H9 (cell line): ENCODE measurements around the gene ARHGDIB. TPM values are rescaled to one million over a fixed set of nuclear protein-coding genes. Genes with fewer than 3 reads are reported as not detected.

ENCODE experiments used
- DNase-seq: peaks from one replicate; pipeline ENCODE4 v3.0.0-alpha.2; 2017
- H2AFZ ChIP-seq: one replicate; pipeline ENCODE4 v1.6.1; 2013; ENCODE audit warnings: mild to moderate bottlenecking, low read length, control low read depth, moderate library complexity
- H2AK5ac ChIP-seq: 2 replicates; pipeline ENCODE4 v1.6.1; 2013; ENCODE audit warnings: low read length, control low read depth, mixed read lengths; ENCODE audit not compliant: insufficient read length
- H2BK120ac ChIP-seq: one replicate; pipeline ENCODE4 v1.6.1; 2013; ENCODE audit warnings: low read depth, mild to moderate bottlenecking, low read length, control low read depth, inconsistent platforms; ENCODE audit not compliant: poor library complexity, severe bottlenecking
- H2BK12ac ChIP-seq: 2 replicates; pipeline ENCODE4 v1.6.1; 2013; ENCODE audit warnings: low read length, control low read depth, mixed read lengths, low read depth; ENCODE audit not compliant: insufficient read length
- H2BK15ac ChIP-seq: 2 replicates; pipeline ENCODE4 v1.6.1; 2013; ENCODE audit warnings: low read depth, low read length, control low read depth
- H2BK20ac ChIP-seq: one replicate; pipeline ENCODE4 v1.6.1; 2013; ENCODE audit warnings: low read depth, mild to moderate bottlenecking, low read length, control low read depth, inconsistent platforms; ENCODE audit not compliant: poor library complexity, severe bottlenecking
- H2BK5ac ChIP-seq: 2 replicates; pipeline ENCODE4 v1.6.1; 2013; ENCODE audit warnings: low read length, control low read depth, mixed read lengths; ENCODE audit not compliant: insufficient read length
- H3K14ac ChIP-seq: 2 replicates; pipeline ENCODE4 v1.6.1; 2013; ENCODE audit warnings: low read length, control low read depth; ENCODE audit not compliant: insufficient read depth
- H3K18ac ChIP-seq: 2 replicates; pipeline ENCODE4 v1.6.1; 2013; ENCODE audit warnings: low read depth, mild to moderate bottlenecking, mixed read lengths, low read length, control low read depth; ENCODE audit not compliant: insufficient read length
- H3K23ac ChIP-seq: 2 replicates; pipeline ENCODE4 v1.6.1; 2013; ENCODE audit warnings: low read length, control low read depth, mixed read lengths, low read depth; ENCODE audit not compliant: insufficient read length
- H3K23me2 ChIP-seq: 2 replicates; pipeline ENCODE4 v1.6.1; 2013; ENCODE audit warnings: low read depth, mild to moderate bottlenecking, mixed read lengths, low read length, control low read depth; ENCODE audit not compliant: insufficient read length, poor library complexity, severe bottlenecking
- H3K27ac ChIP-seq: 2 replicates; pipeline ENCODE4 v1.5.1; 2013; ENCODE audit warnings: low read length, control low read depth, mixed read lengths, low read depth; ENCODE audit not compliant: insufficient read length
- H3K27me3 ChIP-seq: 2 replicates; pipeline ENCODE4 v1.6.1; 2013; ENCODE audit warnings: low read length, control low read depth, inconsistent platforms; ENCODE audit not compliant: insufficient read depth
- H3K4ac ChIP-seq: 2 replicates; pipeline ENCODE4 v1.6.1; 2013; ENCODE audit warnings: low read depth, mild to moderate bottlenecking, control low read depth, inconsistent platforms, low read length, moderate library complexity
- H3K4me1 ChIP-seq: 2 replicates; pipeline ENCODE4 v1.6.1; 2013; ENCODE audit warnings: low read length, control low read depth, inconsistent platforms; ENCODE audit not compliant: insufficient read depth
- H3K4me2 ChIP-seq: 2 replicates; pipeline ENCODE4 v1.6.1; 2013; ENCODE audit warnings: low read length, control low read depth, mixed read lengths; ENCODE audit not compliant: insufficient read length, insufficient read depth
- H3K56ac ChIP-seq: 2 replicates; pipeline ENCODE4 v1.6.1; 2013; ENCODE audit warnings: low read depth, mild to moderate bottlenecking, mixed read lengths, low read length, control low read depth; ENCODE audit not compliant: insufficient read length
- H3K79me1 ChIP-seq: 2 replicates; pipeline ENCODE4 v1.6.1; 2013; ENCODE audit warnings: low read depth, mild to moderate bottlenecking, moderate library complexity, low read length, control low read depth, inconsistent platforms; ENCODE audit not compliant: insufficient read depth, poor library complexity, severe bottlenecking
- H3K79me2 ChIP-seq: 2 replicates; pipeline ENCODE4 v1.6.1; 2013; ENCODE audit warnings: low read length, control low read depth, inconsistent platforms; ENCODE audit not compliant: insufficient read depth
- H3K9ac ChIP-seq: 2 replicates; pipeline ENCODE4 v1.6.1; 2013; ENCODE audit warnings: low read length, control low read depth, mixed read lengths; ENCODE audit not compliant: insufficient read length; ENCODE audit errors: extremely low read depth
- H3K9me3 ChIP-seq: one replicate; pipeline ENCODE4 v1.6.1; 2013; ENCODE audit warnings: low read depth, low read length, inconsistent platforms; ENCODE audit not compliant: control insufficient read depth
- H3T11ph ChIP-seq: one replicate; pipeline ENCODE4 v1.6.1; 2013; ENCODE audit warnings: mild to moderate bottlenecking, low read length, control low read depth, inconsistent platforms
- H4K20me1 ChIP-seq: one replicate; pipeline ENCODE4 v1.6.1; 2013; ENCODE audit not compliant: control insufficient read depth, insufficient read length, insufficient read depth
- H4K5ac ChIP-seq: 2 replicates; pipeline ENCODE4 v1.6.1; 2013; ENCODE audit warnings: low read depth, mild to moderate bottlenecking, mixed read lengths, low read length, control low read depth; ENCODE audit not compliant: insufficient read length
- H4K8ac ChIP-seq: replicated peaks from 2 replicates; pipeline ENCODE4 v1.6.1; 2013; ENCODE audit warnings: low read length, control low read depth, mixed read lengths, low read depth; ENCODE audit not compliant: insufficient read length
- H4K91ac ChIP-seq: 2 replicates; pipeline ENCODE4 v1.6.1; 2013; ENCODE audit warnings: low read depth, mild to moderate bottlenecking, moderate library complexity, mixed read lengths, low read length, control low read depth; ENCODE audit not compliant: insufficient read length
- H3K27ac Mint-ChIP-seq, 3 experiments: 2 replicates in 2 of 3; 3 replicates in 1 of 3; pipeline ENCODE4 v1.8.0; 2020 to 2021; ENCODE audit warnings: mixed read lengths in 3 of 3, mild to moderate bottlenecking in 1 of 3, moderate library complexity in 1 of 3
- H3K27me3 Mint-ChIP-seq: 2 replicates; pipeline ENCODE4 v1.8.0; 2021; ENCODE audit warnings: low read depth, mild to moderate bottlenecking, moderate library complexity, mixed read lengths
- H3K36me3 Mint-ChIP-seq, 3 experiments: 2 replicates in 2 of 3; 3 replicates in 1 of 3; pipeline ENCODE4 v1.8.0; 2020 to 2021; ENCODE audit warnings: low read depth in 3 of 3, mixed read lengths in 3 of 3; ENCODE audit not compliant: insufficient read depth in 1 of 3
- H3K4me1 Mint-ChIP-seq, 2 experiments: 2 replicates each; pipeline ENCODE4 v1.8.0; 2020; ENCODE audit warnings: mixed read lengths in 2 of 2
- H3K4me3 Mint-ChIP-seq, 2 experiments: 2 replicates in 1 of 2; 3 replicates in 1 of 2; pipeline ENCODE4 v1.8.0; 2020 to 2021; ENCODE audit warnings: mild to moderate bottlenecking in 2 of 2, mixed read lengths in 2 of 2, moderate library complexity in 1 of 2
- H3K9me3 Mint-ChIP-seq, 2 experiments: 2 replicates in 1 of 2; 3 replicates in 1 of 2; pipeline ENCODE4 v1.8.0; 2020; ENCODE audit warnings: mild to moderate bottlenecking in 2 of 2, mixed read lengths in 2 of 2, moderate library complexity in 1 of 2
- CTCF ChIP-seq: fragments of 200-600 bp; sonication (generic); conservative IDR thresholded peaks from 3 replicates; pipeline ENCODE4 v1.8.0; 2021; ENCODE audit warnings: antibody characterized with exemption, mild to moderate bottlenecking
- WGBS: extraction: QIAGEN DNeasy Blood & Tissue Kit; methylation state at CpG from one replicate; pipeline ENCODE4 v1.1.7; 2013; ENCODE audit warnings: missing lambda C conversion rate, low lambda C conversion rate, mixed read lengths; ENCODE audit not compliant: insufficient read length; ENCODE audit errors: extremely low coverage; 5-methylcytosine and 5-hydroxymethylcytosine counted together
- total RNA-seq: library from RNA; stranded (reverse); gene quantifications from 2 replicates; pipeline ENCODE4 v1.2.1, GENCODE V29; 2021

ARHGDIB gene
- total RNA-seq, 1 experiment from 2014 or later: 0.44 TPM

- no peak overlapping the region for H2BK120ac ChIP-seq
- H2AFZ ChIP-seq: no peak overlapping the region
- no peak overlapping the region for H3K4ac ChIP-seq
Measured at GRCh38 chr12:14896521-14897169, 64.8 kb downstream of the ARHGDIB start.

More at GRCh38 chr12:14896521-14897169, 64.8 kb downstream of the ARHGDIB start:
- no peak overlapping the region for H2BK20ac ChIP-seq
- no peak overlapping the region for H3K14ac ChIP-seq
- H3K9me3 Mint-ChIP-seq: no peaks in the 10 kb centered on the region
- no peak overlapping the region for H3K27ac Mint-ChIP-seq
- no peak overlapping the region for H3K23ac ChIP-seq
- H2BK15ac ChIP-seq: no peak overlapping the region
- no peaks in the 10 kb centered on the region for H3K79me1 ChIP-seq
- no peaks in the 10 kb centered on the region for H3K9me3 ChIP-seq
- H3K4me3 Mint-ChIP-seq: no peak overlapping the region
- H3K79me2 ChIP-seq: no peaks in the 10 kb centered on the region
- no peak overlapping the region for H4K5ac ChIP-seq
- no peak overlapping the region for H3K56ac ChIP-seq
- no peak overlapping the region for H2BK12ac ChIP-seq
- H3T11ph ChIP-seq: no peak overlapping the region
- DNase-seq: no peak
- peaks cover 2 to 8% of the 10 kb centered on the region in 2 experiments; a peak in 3 of 4 replicates for H3K4me1 Mint-ChIP-seq
- peak overlapping the region; percentile 4 for H3K9ac ChIP-seq
- H3K4me2 ChIP-seq: no peak overlapping the region
- H3K27ac ChIP-seq: no peak overlapping the region
- no peaks in the 10 kb centered on the region for H3K36me3 Mint-ChIP-seq
- no peak overlapping the region for H3K18ac ChIP-seq
- no peak overlapping the region for H4K8ac ChIP-seq
- H3K27me3 ChIP-seq: no peaks in the 10 kb centered on the region
- no peak for TF ChIP-seq CTCF
- no peaks in the 10 kb centered on the region for H3K27me3 Mint-ChIP-seq
- H2BK5ac ChIP-seq: no peak overlapping the region
- H2AK5ac ChIP-seq: no peak overlapping the region
- H3K4me1 ChIP-seq: peaks cover 2% of the 10 kb centered on the region; the same call in 1 of the 2 replicates
- no peak overlapping the region for H4K91ac ChIP-seq
- WGBS: no CpG with 5 or more reads among the region's 7 CpGs
- no peaks in the 10 kb centered on the region for H4K20me1 ChIP-seq
- no peaks in the 10 kb centered on the region for H3K23me2 ChIP-seq
